Measurements from ENCODE around the gene STH. TPM values are rescaled to one million over a fixed set of nuclear protein-coding genes. Genes with fewer than 3 reads are reported as not detected.

Gene STH
- total and polyA plus RNA-seq, 9 of the 15 experiments (the other 6 are each of a cell fraction or from before 2014, with no cell fraction given), result not detected

DNA sequence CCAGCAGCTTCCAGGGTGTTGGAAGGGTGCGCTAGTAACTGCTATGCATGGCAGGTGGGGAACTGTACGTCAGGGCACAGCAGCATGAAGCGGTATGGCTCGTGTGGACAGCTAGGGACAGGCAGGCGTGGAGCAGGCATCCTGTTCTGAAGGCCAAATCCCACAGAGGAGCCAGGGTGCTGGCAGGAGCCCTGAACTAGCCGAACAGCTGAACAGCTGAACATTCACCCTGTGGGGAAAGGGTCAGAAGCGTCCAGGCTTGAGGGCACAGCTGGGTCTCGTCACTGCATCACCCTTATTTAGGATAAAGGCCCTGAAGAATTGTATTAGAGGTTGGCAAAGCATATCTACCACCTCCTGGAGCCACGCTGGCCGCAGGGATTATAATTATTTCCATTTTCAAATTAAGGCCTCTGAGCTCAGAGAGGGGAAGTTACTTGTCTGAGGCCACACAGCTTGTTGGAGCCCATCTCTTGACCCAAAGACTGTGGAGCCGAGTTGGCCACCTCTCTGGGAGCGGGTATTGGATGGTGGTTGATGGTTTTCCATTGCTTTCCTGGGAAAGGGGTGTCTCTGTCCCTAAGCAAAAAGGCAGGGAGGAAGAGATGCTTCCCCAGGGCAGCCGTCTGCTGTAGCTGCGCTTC, 3.3 kb upstream of the STH start (continued):
- TF ChIP-seq, protein P1, sequence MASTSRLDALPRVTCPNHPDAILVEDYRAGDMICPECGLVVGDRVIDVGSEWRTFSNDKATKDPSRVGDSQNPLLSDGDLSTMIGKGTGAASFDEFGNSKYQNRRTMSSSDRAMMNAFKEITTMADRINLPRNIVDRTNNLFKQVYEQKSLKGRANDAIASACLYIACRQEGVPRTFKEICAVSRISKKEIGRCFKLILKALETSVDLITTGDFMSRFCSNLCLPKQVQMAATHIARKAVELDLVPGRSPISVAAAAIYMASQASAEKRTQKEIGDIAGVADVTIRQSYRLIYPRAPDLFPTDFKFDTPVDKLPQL (IDR thresholded peaks at IDR 0.05; ENCODE audit: extremely low read depth, insufficient read length), result no peak
- TF ChIP-seq, protein P2, sequence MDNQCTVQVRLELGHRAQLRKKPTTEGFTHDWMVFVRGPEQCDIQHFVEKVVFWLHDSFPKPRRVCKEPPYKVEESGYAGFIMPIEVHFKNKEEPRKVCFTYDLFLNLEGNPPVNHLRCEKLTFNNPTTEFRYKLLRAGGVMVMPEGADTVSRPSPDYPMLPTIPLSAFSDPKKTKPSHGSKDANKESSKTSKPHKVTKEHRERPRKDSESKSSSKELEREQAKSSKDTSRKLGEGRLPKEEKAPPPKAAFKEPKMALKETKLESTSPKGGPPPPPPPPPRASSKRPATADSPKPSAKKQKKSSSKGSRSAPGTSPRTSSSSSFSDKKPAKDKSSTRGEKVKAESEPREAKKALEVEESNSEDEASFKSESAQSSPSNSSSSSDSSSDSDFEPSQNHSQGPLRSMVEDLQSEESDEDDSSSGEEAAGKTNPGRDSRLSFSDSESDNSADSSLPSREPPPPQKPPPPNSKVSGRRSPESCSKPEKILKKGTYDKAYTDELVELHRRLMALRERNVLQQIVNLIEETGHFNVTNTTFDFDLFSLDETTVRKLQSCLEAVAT (IDR thresholded peaks at IDR 0.05), result no peak
- TF ChIP-seq, protein P3, sequence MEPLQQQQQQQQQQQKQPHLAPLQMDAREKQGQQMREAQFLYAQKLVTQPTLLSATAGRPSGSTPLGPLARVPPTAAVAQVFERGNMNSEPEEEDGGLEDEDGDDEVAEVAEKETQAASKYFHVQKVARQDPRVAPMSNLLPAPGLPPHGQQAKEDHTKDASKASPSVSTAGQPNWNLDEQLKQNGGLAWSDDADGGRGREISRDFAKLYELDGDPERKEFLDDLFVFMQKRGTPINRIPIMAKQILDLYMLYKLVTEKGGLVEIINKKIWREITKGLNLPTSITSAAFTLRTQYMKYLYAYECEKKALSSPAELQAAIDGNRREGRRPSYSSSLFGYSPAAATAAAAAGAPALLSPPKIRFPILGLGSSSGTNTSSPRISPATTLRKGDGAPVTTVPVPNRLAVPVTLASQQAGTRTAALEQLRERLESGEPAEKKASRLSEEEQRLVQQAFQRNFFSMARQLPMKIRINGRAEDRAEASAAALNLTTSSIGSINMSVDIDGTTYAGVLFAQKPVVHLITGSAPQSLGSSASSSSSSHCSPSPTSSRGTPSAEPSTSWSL (CRISPR knock-in tag; IDR thresholded peaks at IDR 0.05; ENCODE audit: borderline replicate concordance), result no peak
- TF ChIP-seq RBM25 (IDR thresholded peaks at IDR 0.05; ENCODE audit: low read depth, low read length, severe bottlenecking) (peak; percentile 44), PHF8 (IDR thresholded peaks at IDR 0.05; ENCODE audit: borderline replicate concordance, low read length) (no peak), TCF3 (CRISPR knock-in tag; IDR thresholded peaks at IDR 0.05) (no peak), KDM2B (CRISPR knock-in tag; IDR thresholded peaks at IDR 0.05) (no peak)

All from K562 (cell line).